ENCODE data around the gene GATC. TPM values are rescaled to one million over a fixed set of nuclear protein-coding genes. Genes with fewer than 3 reads are reported as not detected.

The GATC gene
- total and polyA plus RNA-seq, 2 experiments from 2014 or later = 18.5 to 20.1 TPM

DNA sequence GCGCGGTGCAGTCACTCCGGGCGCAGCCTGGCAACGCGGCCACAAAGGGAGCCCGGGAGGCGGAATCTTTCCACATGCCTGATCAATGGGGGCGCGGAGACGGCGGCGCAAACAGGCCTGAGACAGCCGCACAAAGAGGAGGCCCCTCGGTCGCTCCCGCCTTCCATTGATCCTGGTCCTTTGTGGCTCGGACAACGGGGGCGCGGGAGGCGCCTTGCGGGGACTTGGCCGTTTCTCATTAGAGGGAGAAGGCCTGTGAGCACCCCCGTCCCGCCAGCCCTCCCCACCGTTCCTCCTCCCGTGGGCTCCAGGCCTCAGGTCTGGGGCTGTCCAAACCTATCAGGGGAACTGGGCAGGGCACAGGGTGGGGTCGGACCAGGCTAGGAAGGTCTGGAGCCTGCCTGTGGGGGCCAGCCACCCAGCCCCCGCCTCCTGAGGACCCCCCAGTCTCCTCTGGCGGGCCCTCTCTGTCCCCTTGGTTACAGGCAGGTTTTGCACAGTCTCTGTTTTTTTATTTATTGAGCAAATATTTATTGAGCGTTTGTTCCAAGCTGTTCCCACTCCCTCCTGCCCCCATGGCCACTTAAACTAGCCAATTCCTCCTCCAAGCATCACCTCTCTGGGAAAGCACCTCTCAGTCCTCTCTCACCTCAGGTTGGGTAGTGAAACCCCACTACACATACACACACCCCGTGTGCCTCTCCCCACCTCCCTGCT lies 48.3 kb upstream of the GATC start:
- peaks cover 30% of the 10 kb centered on the region for H3F3A ChIP-seq (replicated peaks; ENCODE audit: low read depth)
- peaks cover 43% of the 10 kb centered on the region for H3K4me1 ChIP-seq (ENCODE audit: insufficient read depth)
- Mint-ChIP-seq H3K4me3 (no peak overlapping the region; the same call in 2 of the 3 replicates), H3K4me1 (peaks cover 38% of the 10 kb centered on the region), H3K36me3 (ENCODE audit: low read depth) (no peaks in the 10 kb centered on the region), H3K9me3 (no peaks in the 10 kb centered on the region), H3K27me3 (ENCODE audit: insufficient read depth, low read depth, poor library complexity) (peaks cover 19% of the 10 kb centered on the region), H3K27ac (no peak overlapping the region)
- peak overlapping the region; percentile 98 for H2AFZ ChIP-seq
- DNase-seq (ENCODE audit: low spot score) = peak; percentile 69
- 0 out of 2 replicates have a peak overlapping the region, but pooled peaks have one; percentile 26 for H3K27ac ChIP-seq (ENCODE audit: low read depth)
- no peaks in the 10 kb centered on the region for H3K9me2 ChIP-seq (ENCODE audit: insufficient read depth)
- ATAC-seq = peak; percentile 6
- no peaks in the 10 kb centered on the region for H3K79me2 ChIP-seq (replicated peaks; ENCODE audit: insufficient read depth)
- peak overlapping the region; percentile 26; the same call in 1 of the 2 replicates for H3K4me3 ChIP-seq
- H3K27me3 ChIP-seq (ENCODE audit: insufficient read depth) = no peaks in the 10 kb centered on the region
- H3K36me3 ChIP-seq (ENCODE audit: insufficient read depth) = no peaks in the 10 kb centered on the region
- TF ChIP-seq, protein P1, sequence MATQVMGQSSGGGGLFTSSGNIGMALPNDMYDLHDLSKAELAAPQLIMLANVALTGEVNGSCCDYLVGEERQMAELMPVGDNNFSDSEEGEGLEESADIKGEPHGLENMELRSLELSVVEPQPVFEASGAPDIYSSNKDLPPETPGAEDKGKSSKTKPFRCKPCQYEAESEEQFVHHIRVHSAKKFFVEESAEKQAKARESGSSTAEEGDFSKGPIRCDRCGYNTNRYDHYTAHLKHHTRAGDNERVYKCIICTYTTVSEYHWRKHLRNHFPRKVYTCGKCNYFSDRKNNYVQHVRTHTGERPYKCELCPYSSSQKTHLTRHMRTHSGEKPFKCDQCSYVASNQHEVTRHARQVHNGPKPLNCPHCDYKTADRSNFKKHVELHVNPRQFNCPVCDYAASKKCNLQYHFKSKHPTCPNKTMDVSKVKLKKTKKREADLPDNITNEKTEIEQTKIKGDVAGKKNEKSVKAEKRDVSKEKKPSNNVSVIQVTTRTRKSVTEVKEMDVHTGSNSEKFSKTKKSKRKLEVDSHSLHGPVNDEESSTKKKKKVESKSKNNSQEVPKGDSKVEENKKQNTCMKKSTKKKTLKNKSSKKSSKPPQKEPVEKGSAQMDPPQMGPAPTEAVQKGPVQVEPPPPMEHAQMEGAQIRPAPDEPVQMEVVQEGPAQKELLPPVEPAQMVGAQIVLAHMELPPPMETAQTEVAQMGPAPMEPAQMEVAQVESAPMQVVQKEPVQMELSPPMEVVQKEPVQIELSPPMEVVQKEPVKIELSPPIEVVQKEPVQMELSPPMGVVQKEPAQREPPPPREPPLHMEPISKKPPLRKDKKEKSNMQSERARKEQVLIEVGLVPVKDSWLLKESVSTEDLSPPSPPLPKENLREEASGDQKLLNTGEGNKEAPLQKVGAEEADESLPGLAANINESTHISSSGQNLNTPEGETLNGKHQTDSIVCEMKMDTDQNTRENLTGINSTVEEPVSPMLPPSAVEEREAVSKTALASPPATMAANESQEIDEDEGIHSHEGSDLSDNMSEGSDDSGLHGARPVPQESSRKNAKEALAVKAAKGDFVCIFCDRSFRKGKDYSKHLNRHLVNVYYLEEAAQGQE (IDR thresholded peaks at IDR 0.05; ENCODE audit: unreplicated experiment) = no peak
- H4K20me1 ChIP-seq (replicated peaks; ENCODE audit: insufficient read depth) = no peaks in the 10 kb centered on the region
- H3K4me2 ChIP-seq = peak overlapping the region; percentile 66; the same call in 1 of the 2 replicates

DNA sequence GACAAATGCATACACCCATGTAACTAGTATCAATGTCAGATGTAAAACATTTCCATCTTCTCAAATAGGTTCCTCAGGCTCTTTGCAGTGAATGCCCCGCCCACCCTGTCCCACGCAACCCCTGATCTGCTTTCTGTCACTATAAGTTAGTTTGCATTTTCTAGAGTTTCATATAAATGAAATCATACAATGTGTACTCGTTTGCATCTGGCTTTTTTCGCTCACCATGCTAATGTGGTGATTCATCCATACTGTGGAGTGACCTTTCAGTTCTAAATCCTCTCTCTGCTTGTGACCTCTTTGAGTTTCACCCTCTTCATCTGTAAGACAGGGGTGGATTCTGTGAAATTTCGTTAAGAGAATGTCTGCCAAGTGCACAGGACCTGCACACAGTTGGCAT lies 46.7 kb upstream of the GATC start:
- peaks cover 32% of the 10 kb centered on the region for H3K4me1 ChIP-seq (ENCODE audit: insufficient read depth)
- Mint-ChIP-seq H3K4me1 (peaks cover 27% of the 10 kb centered on the region), H3K27me3 (ENCODE audit: insufficient read depth, low read depth, poor library complexity) (peaks cover 19% of the 10 kb centered on the region), H3K27ac (no peak overlapping the region), H3K9me3 (no peaks in the 10 kb centered on the region), H3K36me3 (ENCODE audit: low read depth) (no peaks in the 10 kb centered on the region), H3K4me3 (no peak overlapping the region)
- no peaks in the 10 kb centered on the region for H3K9me2 ChIP-seq (ENCODE audit: insufficient read depth)
- H3K27ac ChIP-seq (ENCODE audit: low read depth) = no peak overlapping the region
- ATAC-seq (no peak), DNase-seq (ENCODE audit: low spot score) (no peak)
- H3K4me3 ChIP-seq = no peak overlapping the region
- no peaks in the 10 kb centered on the region for H3K79me2 ChIP-seq (replicated peaks; ENCODE audit: insufficient read depth)
- H3K4me2 ChIP-seq = no peak overlapping the region
- H4K20me1 ChIP-seq (replicated peaks; ENCODE audit: insufficient read depth) = no peaks in the 10 kb centered on the region
- H3F3A ChIP-seq (replicated peaks; ENCODE audit: low read depth) = peaks cover 16% of the 10 kb centered on the region
- H2AFZ ChIP-seq = no peak overlapping the region
- H3K36me3 ChIP-seq (ENCODE audit: insufficient read depth) = no peaks in the 10 kb centered on the region
- H3K27me3 ChIP-seq (ENCODE audit: insufficient read depth) = no peaks in the 10 kb centered on the region
- TF ChIP-seq CREB1 (CRISPR knock-in tag; IDR thresholded peaks at IDR 0.05; ENCODE audit: low read depth) = no peak
- TF ChIP-seq EZH2 (IDR thresholded peaks at IDR 0.05; ENCODE audit: low read depth, unreplicated experiment) = no peak
- TF ChIP-seq, protein P1 (IDR thresholded peaks at IDR 0.05; ENCODE audit: unreplicated experiment) = no peak
- no peak for TF ChIP-seq EZH2phosphoT487 (IDR thresholded peaks at IDR 0.05; ENCODE audit: unreplicated experiment)
- TF ChIP-seq, protein P2, sequence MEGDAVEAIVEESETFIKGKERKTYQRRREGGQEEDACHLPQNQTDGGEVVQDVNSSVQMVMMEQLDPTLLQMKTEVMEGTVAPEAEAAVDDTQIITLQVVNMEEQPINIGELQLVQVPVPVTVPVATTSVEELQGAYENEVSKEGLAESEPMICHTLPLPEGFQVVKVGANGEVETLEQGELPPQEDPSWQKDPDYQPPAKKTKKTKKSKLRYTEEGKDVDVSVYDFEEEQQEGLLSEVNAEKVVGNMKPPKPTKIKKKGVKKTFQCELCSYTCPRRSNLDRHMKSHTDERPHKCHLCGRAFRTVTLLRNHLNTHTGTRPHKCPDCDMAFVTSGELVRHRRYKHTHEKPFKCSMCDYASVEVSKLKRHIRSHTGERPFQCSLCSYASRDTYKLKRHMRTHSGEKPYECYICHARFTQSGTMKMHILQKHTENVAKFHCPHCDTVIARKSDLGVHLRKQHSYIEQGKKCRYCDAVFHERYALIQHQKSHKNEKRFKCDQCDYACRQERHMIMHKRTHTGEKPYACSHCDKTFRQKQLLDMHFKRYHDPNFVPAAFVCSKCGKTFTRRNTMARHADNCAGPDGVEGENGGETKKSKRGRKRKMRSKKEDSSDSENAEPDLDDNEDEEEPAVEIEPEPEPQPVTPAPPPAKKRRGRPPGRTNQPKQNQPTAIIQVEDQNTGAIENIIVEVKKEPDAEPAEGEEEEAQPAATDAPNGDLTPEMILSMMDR (conservative IDR thresholded peaks at IDR 0.05; ENCODE audit: low read depth in 2 of 2) = no peak
- no peak for TF ChIP-seq JUNB (IDR thresholded peaks at IDR 0.05; ENCODE audit: unreplicated experiment)
